Measurements from ENCODE around the gene ACTL6B. TPM values are rescaled to one million over a fixed set of nuclear protein-coding genes. Genes with fewer than 3 reads are reported as not detected.

The ACTL6B gene
- total and polyA plus RNA-seq, 2 donors (not counting 3 experiments of a cell fraction or from before 2014, with no cell fraction given): not detected

DNA sequence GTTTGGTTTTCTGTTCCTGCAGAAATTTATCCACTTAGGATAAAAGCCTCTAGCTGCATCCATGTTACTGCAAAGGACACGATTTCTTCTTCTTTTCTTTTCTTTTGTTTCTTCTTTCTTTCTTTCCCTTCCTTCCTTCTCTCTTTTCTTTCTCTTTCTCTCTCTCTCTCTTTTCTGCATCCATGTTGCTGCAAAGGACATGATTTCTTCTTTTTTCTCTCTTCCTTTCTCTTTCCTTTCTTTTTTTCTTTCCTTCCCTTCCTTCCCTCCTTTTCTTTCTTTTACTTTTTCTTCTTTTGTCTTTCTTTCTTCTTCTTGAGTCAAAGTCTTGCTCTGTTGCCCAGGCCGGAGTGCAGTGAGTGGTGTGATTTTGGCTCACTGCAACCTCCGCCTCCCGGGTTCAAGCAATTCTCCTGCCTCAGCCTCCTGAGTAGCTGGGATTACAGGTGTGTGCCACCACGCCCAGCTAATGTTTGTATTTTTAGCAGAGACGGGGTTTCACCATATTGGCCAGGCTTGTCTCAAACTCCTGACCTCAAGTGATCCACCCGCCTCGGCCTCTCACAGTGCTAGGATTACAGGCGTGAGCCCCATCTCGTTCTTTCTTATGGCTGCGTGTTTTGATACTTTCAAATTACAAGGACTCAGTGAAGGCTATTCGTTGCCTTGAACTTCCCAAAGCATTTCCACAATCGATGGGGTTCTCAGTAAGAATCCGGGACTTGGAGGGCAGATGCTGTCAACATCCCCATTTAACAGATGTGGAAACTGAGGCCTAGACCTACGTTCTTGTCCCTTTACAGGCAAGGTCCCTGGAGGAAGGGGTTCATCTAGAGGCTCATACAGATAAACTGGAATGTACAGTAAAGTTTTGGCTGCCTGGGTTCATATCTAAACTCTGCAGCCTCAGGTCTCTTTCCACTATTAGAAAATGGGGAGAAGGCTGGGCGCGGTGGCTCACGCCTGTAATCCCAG, 15.4 kb upstream of the ACTL6B start:
- CTCF ChIA-PET: interaction anchor here (1.5 to 1.7 kb wide), 3 partner anchors 16 to 34 kb away, joined by 4 to 13 read pairs (median 4); partner anchors contain the start of genes ACTL6B and POP7

More for the DNA sequence above, 15.4 kb upstream of the ACTL6B start:
- Histone ChIP-seq H3K9me1 (replicated peaks; ENCODE audit: control insufficient read depth, extremely low read depth, insufficient read depth, low read length) (no peaks in the 10 kb centered on the region), H3K27ac (ENCODE audit: insufficient read depth, low read depth, low read length) (no peak overlapping the region), H3K4me1 (ENCODE audit: control insufficient read depth, extremely low read depth, insufficient read depth, low read length) (peaks cover 4% of the 10 kb centered on the region), H3K36me3 (ENCODE audit: control insufficient read depth in 2 of 2, extremely low read depth in 1 of 2, insufficient read depth in 2 of 2, low read length in 2 of 2) (peaks cover 2 to 3% of the 10 kb centered on the region in 2 experiments), H3K4me3 (replicated peaks in 1 of 3; ENCODE audit: insufficient read depth in 1 of 3, low read depth in 1 of 3, low read length in 3 of 3) (no peak overlapping the region), H3K9me3 (replicated peaks; ENCODE audit: control insufficient read depth, insufficient read depth, low read length) (no peaks in the 10 kb centered on the region), H2AFZ (ENCODE audit: low read depth, low read length) (no peak overlapping the region), H3K9ac (replicated peaks; ENCODE audit: extremely low read depth, insufficient read depth, low read length) (no peak overlapping the region), H3K27me3 (ENCODE audit: control insufficient read depth in 2 of 2, insufficient read depth in 2 of 2, low read length in 2 of 2) (peaks cover 4 to 5% of the 10 kb centered on the region in 2 experiments), H4K20me1 (replicated peaks; ENCODE audit: control insufficient read depth, extremely low read depth, insufficient read depth, low read length) (no peaks in the 10 kb centered on the region), H3K79me2 (ENCODE audit: control insufficient read depth, insufficient read depth, low read length) (peaks cover 24% of the 10 kb centered on the region), H3K4me2 (ENCODE audit: insufficient read depth, low read length) (no peak overlapping the region)
- POLR2A ChIA-PET: interaction anchor here (0.5 kb wide), 1 partner anchor 247 kb away, joined by 3 read pairs; no protein-coding TSS in a partner anchor
- FAIRE-seq (no peak), DNase-seq (ENCODE audit: low read depth, low spot score) (no peak)
- no TSS peak for BruUV-seq (replicated peaks)
- intact Hi-C loops (cut with micrococcal nuclease) (no loop called here), dilution Hi-C loops (cut with MboI; ENCODE audit: extremely low pct_ligation_motif_present, low sequenced_read_pairs) (no loop called here)
- no peak for TF ChIP-seq POLR2AphosphoS5 (IDR thresholded peaks at IDR 0.05; ENCODE audit: insufficient read depth, low read depth, low read length)
- TF ChIP-seq MAX (IDR thresholded peaks at IDR 0.05; ENCODE audit: insufficient read depth, insufficient read length): no peak
- no peak for TF ChIP-seq JUN (IDR thresholded peaks at IDR 0.05; ENCODE audit: borderline replicate concordance, insufficient read depth, insufficient read length, low read depth)
- no peak for TF ChIP-seq CTCF (IDR thresholded peaks at IDR 0.05; ENCODE audit: extremely low read depth in 1 of 2, insufficient read depth in 1 of 2, low read depth in 1 of 2, low read length in 2 of 2)
- TF ChIP-seq POLR2A (IDR thresholded peaks at IDR 0.05; ENCODE audit: low read depth, low read length): no peak
- no peak for TF ChIP-seq MYC (IDR thresholded peaks at IDR 0.05; ENCODE audit: low read depth, low read length)
- no peak for TF ChIP-seq GATA2 (IDR thresholded peaks at IDR 0.05; ENCODE audit: insufficient read depth, insufficient read length, low read depth, low read length)
- no peak for TF ChIP-seq FOS (IDR thresholded peaks at IDR 0.05; ENCODE audit: borderline replicate concordance, insufficient read depth, low read length)
- TF ChIP-seq EZH2 (IDR thresholded peaks at IDR 0.05; ENCODE audit: borderline replicate concordance, low read depth, low read length, severe bottlenecking): no peak
